Endothelial cell of hepatic sinusoid (primary cell): ENCODE results near the gene PTGS1.
"Not testable (repeated sequence)": the region's sequence is repeated elsewhere in the genome, so short reads cannot be mapped to it uniquely, and the experiment has no call there.

Experiments
- in situ Hi-C: cut with HindIII; loops from 2 replicates; pipeline ENCODE4 v1.10.0; 2017; ENCODE audit warnings: low sequenced_read_pairs

PTGS1 gene

DNA sequence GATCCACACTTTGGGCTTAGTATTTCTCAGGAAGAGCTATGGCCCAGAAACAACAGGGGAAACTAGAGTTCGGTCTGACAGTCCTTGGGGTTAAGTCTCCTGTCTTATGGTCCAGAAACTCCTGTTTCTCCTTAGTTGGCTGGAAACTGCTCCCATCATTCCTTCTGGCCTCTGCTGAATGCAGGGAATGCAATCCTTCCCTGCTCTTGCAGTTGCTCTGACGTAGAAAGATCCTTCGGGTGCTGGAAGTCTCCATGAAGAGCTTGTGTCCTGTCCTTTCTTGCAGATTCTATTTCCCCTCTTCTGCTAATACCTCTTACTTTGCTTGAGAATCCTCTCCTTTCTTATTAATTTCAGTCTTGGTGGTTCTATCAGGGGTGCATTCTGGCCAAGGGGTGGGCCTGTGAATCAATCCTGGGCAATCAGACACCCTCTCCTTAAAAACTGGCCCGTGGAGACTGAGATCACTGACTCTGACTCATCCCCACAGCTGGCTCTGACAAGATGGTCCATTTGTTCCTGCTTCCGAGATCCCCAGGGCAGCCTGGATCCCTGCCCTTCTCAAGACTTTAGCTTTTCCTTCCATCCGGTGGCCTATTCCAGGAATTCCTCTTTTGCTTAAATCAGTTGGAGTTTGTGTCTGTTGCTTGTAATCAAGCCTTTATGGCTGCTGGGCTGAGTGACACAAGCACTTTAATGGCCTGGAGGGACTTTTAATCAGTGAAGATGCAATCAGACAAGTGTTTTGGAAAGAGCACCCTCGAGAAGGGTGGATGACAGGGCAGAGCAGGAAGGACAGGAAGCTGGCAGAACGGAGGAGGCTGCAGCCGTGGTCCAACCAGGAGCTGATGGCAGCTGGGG lies 23.7 kb downstream of the PTGS1 start:
- in situ Hi-C loops, result loop anchor here (5.0 kb wide), 2 partner anchors 42 to 58 kb away; no protein-coding TSS in a partner anchor

DNA sequence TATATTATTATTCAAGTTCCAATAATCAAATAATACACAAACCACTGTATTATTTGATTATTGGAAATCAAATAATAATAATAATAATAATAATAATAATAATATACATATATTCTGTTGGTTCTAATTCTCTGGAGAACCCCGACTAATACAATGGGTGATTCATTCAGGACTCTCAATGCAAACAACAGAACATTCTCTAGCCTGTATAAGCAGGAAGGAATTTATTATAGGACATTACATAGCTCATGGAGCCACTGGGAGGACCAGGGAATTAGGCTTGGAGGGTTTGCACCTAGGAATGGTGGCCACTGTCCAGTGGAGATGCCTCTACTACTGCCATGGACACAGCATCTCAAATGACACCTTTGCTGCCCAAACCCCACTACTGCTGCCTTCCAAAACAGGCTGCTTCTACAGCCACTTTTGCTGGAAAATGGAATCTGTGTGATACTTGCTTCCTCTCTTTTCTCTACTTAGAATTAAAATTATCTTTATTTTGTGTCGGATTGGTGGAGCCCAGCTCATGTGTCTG lies 25.9 kb downstream of the PTGS1 start:
- in situ Hi-C loops, result loop anchor here (5.0 kb wide), 2 partner anchors 44 to 56 kb away; no protein-coding TSS in a partner anchor

DNA sequence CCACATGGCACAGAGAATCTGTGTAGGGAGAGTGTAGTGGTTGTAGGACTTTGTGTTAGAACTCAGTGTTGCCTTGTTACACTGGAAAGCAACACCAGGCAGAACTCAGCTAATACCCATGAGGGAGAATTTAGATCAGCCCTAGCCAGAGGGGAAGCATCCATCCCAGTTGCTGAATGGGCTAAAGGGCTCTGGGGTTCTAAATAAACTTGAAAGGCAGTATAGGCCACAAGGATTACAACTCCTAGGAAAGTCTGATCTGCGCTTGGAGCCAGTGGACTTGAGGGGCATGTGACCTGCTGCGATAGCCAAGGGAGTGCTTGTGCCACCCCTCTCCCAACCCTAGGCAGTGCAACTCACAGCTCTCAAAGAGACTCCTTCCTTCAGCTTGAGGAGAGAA lies 26.9 kb downstream of the PTGS1 start:
- in situ Hi-C loops, result loop anchor here (5.0 kb wide), 2 partner anchors 45 to 55 kb away; no protein-coding TSS in a partner anchor

DNA sequence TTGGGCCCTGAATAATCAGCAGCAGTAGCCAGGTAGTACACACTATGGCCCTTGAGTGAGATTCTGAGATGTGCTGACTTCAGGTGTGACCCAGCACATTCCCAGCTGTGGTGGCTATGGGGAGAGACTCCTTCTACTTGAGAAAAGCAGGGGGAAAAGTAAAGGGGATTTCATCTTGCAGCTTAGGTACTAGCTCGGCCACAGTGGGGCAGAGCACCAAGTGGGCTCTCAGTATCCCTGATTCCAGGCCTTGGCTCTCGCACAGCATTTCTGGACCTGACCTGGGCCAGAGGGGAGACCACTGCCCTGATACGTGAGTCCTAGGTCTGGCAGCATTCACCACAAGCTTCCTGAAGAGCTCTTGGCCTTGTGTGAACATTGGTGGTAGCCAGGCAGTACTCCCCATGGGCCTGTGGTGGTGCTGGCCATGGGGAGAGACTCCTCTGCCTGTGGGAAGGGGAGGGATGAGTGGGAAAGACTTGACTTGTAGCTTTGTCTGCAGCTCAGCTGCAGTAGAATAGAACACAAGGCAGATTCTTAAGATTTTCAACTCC lies 27.6 kb downstream of the PTGS1 start:
- in situ Hi-C loops, result loop anchor here (5.0 kb wide), 2 partner anchors 46 to 54 kb away; no protein-coding TSS in a partner anchor

DNA sequence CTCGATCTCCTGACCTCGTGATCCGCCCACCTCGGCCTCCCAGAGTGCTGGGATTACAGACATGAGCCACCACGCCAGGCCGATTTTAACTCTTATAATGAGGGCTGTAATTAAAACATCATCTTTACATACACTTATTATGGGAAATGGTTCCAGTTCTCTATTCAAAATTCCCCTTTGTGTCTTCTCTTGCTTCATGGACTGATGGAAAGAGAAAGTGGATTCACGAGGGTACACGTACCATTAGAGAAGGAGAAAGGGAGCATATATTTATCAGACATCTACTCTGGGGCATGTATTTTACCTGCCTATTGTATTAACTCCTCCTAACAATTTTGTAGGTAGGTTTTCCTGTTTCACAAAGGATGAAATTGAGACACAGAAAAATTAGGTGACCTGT lies 31.1 kb downstream of the PTGS1 start:
- in situ Hi-C loops, result no loop called here

DNA sequence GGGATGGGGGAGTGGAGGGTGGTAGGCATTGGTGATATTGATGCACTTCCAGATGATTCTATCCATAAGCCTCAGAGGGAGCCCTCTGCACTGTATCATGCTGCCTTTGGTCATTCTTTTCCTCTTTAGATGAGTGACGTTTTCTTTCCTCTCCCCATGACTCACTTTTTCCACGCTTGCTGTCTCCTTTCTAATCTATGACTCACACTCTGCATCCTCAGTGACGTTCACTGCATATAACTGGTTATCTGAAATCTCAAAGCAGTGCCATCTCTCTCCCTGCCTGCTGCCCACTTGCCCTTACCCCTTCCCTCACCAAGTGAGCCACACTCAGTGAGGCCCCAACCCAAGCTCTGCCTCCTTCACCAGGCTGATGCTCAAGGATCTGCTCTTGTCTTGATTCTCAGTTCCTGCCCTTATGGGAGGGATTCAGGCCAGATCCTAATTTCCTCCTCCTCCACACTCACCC lies 31.6 kb downstream of the PTGS1 start:
- in situ Hi-C loops, result no loop called here

DNA sequence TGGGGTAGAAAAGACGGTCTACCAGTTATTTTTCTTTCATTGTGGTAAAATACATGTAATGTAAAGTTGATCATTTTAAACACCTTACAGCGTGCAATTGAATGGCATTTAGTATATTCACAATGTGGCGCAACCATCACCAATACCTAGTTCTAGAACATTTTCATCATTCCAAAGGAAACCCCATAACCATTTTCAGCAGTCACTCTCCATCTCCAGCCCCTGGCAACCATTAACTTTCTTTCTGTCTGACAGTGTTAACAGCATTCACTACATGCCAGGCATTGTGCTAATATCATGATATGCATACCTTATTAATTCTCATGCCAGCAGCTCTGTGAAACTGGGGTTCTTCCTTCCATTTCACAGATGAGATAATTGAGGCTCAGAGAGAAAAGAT lies 32.0 kb downstream of the PTGS1 start:
- in situ Hi-C loops, result no loop called here

DNA sequence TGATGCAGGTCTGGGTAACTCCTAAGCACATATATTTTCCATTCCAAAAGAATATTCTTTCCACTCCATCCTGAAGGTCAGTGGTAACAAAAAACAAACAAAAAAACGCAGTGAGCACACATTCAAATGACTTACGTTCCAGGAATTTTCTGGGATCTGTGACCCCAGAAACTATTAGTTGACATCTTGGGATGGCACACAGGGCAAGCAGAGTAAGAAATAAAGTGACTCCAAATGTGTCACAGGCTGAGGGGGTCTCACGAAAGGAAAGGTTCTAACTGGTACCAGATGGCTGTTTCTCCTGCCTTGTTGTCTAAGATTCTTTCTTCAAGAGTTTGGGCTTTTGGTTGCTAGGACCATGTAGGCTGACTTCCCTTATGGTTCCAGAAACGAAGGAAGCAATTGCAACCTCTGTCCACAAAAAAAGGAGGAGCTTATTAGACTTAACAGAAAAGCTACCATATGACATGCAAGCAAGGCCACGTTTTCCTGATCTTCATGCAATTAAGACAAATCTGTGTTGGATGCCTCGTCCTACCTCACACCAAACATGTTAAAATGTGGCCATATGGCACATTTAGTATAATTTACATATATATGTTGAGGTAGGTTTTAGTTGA lies 32.7 kb downstream of the PTGS1 start:
- in situ Hi-C loops, result no loop called here

DNA sequence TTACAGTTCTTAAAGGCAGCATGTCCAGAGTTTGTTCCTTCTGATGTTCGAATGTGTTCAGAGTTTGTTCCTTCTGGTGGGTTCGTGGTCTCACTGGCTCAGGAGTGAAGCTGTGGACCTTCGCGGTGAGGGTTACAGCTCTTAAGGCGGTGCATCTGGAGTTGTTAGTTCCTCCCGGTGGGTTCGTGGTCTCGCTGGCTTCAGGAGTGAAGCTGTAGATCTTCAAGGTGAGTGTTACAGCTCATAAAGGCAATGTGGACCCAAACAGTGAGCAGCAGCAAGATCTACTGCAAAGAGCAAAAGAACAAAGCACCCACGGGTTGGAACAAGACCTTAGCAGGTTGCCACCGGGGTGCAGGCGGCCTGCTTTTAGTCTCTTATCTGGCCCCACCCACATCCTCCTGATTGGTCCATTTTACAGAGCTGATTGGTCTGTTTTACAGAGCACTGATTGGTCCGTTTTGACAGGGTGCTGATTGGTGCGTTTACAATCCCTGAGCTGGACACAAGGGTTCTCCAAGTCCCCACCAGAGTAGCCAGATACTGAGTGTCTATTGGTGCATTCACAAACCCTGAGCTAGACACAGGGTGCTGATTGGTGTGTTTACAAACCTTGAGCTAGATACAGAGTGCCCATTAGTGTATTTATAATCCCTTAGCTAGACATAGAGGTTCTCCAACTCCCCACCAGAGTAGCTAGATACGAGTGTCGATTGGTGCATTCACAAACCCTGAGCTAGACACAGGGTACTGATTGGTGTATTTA lies 34.7 kb downstream of the PTGS1 start:
- in situ Hi-C loops, result not testable (repeated sequence)

DNA sequence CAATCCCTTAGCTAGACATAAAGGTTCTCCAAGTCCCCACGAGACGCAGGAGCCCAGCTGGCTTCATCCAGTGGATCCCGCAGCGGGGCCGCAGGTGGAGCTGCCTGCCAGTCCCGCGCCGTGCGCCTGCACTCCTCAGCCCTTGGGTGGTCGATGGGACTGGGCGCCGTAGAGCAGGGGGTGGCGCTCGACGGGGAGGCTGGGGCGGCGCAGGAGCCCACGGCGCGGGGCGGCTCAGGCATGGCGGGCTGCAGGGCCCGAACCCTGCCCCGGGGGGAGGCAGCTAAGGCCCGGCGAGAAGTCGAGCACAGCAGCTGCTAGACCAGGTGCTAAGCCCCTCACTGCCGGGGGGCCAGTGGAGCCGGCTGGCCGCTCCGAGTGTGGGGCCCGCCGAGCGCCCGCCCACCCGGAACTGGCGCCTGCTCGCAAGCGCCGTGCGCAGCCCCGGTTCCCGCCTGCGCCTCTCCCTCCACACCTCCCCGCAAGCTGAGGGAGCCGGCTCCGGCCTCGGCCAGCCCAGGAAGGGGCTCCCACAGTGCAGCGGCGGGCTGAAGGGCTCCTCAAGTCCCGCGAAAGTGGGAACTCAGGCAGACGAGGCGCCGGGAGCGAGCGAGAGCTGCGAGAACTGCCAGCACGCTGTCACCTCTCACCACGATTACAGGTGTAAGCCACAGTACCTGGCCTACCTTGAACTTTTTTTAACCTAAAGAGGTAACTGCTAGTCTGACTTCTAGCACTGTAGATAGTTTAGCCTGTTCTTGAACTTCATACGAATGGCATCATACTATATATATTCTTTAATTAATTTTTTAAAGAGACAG lies 35.5 kb downstream of the PTGS1 start:
- in situ Hi-C loops, result no loop called here

DNA sequence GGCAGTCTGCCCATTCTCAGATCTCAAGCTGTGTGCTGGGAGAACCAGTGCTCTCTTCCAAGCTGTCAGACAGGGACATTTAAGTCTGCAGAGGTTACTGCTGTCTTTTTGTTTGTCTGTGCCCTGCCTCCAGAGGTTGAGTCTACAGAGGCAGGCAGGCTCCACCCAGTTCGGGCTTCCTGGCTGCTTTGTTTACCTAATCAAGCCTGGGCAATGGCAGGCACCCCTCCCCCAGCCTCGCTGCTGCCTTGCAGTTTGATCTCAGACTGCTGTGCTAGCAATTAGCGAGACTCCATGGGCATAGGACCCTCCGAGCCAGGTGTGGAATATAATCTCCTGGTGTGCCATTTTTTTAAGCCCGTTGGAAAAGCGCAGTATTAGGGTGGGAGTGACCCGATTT lies 43.3 kb downstream of the PTGS1 start:
- in situ Hi-C loops, result not testable (repeated sequence)

DNA sequence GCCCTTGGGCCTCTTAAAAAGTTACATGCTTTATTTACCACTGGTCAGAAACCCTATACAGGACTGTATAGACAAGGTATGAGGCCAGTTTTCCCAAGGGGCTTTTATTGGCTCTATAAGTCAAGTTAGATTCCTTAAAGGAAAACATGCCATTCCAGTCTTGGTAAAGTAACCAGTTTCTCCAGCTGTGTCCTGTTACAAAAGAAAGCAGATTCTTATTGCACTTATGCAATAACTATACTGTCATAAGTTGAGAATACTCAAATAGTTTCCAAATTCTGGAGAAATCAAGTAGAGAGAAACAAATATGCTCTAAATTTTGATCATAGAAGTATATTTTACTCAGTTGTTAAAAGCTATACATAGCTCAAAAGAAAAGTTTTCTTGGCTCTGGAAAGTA lies 47.2 kb downstream of the PTGS1 start:
- in situ Hi-C loops, result no loop called here

DNA sequence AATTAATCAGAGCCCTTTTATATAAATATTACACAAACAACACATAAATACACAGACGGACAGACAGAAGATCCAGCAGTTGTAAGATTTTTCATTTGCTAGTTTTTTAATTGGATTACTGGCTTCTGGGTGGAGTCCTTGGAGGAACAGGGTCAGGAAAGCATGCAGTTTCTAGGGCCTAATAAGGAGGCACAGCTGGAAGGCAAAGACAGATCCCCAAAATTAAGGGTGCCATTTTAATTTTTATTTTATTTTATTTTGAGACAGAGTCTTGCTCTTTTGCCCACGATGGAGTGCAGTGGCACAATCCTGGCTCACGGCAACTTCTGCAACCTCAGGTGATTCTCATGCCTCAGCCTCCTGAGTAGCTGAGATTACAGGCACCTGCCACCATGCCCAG lies 49.5 kb downstream of the PTGS1 start:
- in situ Hi-C loops, result no loop called here

DNA sequence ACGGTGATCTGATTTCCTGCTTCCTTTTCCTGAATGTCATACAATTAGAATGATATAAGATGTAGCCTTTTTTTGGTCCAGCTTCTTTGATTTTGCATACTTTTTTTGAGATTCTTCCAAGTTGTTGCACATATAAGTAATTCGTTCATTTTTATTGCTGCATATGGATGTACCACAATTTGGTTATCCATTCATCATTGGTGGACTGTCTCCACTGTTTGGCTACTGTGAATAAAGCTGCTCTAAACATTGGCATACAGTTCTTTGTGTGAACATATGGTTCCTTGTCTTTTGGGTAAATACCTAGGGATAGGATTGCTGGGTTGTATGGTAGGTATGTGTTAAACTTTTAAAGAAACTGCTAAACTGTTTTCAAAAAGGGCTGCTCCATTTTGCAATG lies 54.3 kb downstream of the PTGS1 start:
- in situ Hi-C loops, result no loop called here

DNA sequence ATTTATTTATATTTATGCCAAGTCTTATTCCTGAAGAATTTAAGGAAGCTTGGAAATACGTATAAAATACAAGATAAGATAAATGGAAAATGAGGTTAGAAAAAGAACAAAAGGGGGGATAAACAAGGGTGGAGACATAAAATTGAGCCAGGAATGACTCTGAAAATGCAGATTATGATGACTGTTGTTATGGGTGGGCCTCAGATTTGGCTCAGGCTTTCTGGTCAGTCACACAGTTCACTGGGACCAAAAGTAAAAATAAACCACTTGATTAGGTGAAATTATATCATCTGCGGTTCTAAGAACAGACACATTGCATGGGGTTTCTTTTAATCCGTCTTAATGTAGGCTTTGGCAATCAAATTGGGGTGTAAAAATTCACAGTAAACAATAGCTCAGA lies 55.9 kb downstream of the PTGS1 start:
- in situ Hi-C loops, result no loop called here

DNA sequence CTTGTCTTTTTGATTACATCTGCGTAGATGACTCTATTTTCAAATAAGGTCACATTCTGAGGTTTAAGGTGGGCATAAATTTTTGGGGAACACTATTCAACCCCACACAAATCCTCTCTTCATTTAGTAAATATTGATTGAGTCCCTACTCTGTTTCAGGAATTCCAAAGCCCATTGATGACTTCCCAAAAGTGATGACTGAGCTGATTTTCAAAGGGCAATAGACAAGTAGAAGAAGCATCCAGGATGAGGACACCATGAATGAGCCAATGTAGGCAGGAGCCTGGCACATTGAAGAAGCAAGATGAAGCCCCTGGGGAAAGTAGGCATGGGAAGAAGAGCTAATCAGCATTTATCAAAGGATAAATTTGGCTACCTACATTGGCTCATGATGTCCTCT lies 71.7 kb downstream of the PTGS1 start:
- in situ Hi-C loops, result no loop called here

DNA sequence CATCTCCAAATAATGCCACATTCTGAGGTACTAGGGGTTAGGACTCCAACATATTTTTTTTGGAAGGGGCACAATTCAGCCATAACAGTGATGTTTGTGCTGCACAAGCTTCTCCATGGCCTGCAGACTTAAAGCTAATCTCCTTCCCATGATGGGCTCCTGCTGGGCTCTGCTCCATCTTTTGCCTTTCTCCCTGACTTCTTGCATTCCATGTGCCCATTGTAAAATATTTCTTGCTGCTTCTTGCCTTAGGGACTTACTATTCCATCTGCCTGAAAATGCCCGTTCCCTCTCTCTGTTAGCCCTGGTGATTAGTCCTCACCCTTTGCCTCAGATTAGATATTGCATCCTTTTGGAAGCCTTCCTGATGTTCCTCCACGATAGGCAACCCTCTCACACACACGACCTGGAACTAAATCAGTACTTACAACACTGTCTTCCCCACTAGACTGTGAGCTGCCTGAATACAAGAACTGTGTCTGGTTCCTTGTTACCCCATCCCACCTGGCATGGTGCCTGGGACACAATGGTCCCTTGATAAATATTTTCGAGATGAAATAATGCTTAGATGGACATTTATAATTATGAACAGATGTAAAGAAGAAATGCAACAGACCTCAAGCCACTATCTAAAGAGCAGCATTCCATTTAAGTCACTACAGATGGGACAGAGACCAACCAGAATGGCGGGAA lies 73.4 kb downstream of the PTGS1 start:
- in situ Hi-C loops, result no loop called here
